Ascending aorta (tissue), 2 donors: ENCODE data around the gene CFAP20. TPM values are rescaled to one million over a fixed set of nuclear protein-coding genes. Genes with fewer than 3 reads are reported as not detected.

Source experiments
- DNase-seq, 2 donors: peaks; one replicate each; pipeline ENCODE4 v3.0.0-alpha.2; 2019; ENCODE audit warnings: low spot score in 2 of 2
- H3K27ac ChIP-seq, 2 donors: fragments of 200-600 bp; sonication (generic); one replicate each; pipeline ENCODE4 v1.5.1; 2016 to 2017; ENCODE audit warnings: mild to moderate bottlenecking in 1 of 2
- H3K27me3 ChIP-seq: fragments of 200-600 bp; sonication (generic); one replicate; pipeline ENCODE4 v1.5.1; 2017
- H3K36me3 ChIP-seq, 2 donors: fragments of 200-600 bp; sonication (generic); one replicate each; pipeline ENCODE4 v1.5.1; 2016
- H3K4me1 ChIP-seq, 2 donors: fragments of 200-600 bp; sonication (generic); one replicate each; pipeline ENCODE4 v1.5.1; 2016 to 2017; ENCODE audit warnings: mild to moderate bottlenecking in 1 of 2
- H3K4me3 ChIP-seq, 2 donors: fragments of 200-600 bp; sonication (generic); one replicate each; pipeline ENCODE4 v1.5.1; 2016 to 2017; ENCODE audit warnings: mild to moderate bottlenecking in 1 of 2
- H3K9me3 ChIP-seq, 2 donors: fragments of 200-600 bp; sonication (generic); one replicate each; pipeline ENCODE4 v1.5.1; 2016
- CTCF ChIP-seq, 3 experiments: fragments of 200-600 bp in 2 of 3; fragments of 450-650 bp in 1 of 3; sonication (generic) in 2 of 3; IDR thresholded peaks; one replicate each; pipeline ENCODE4 v1.5.1; 2016 to 2019; ENCODE audit warnings: antibody characterized with exemption in 3 of 3, mild to moderate bottlenecking in 1 of 3, moderate library complexity in 1 of 3
- intact Hi-C: fragments of 100-400 bp; cut with DNase I; formaldehyde crosslinking; loops from one replicate; pipeline ENCODE4 v1.15.1; 2023
- total RNA-seq: library from RNA; depleted of rRNA; stranded (reverse); fragments of >200 nt; gene quantifications from one replicate; pipeline ENCODE4 v1.1.0, GENCODE V29; 2016

Gene CFAP20
- total RNA-seq, 1 donor from 2014 or later: 39.1 TPM

- H3K27me3 ChIP-seq: no peaks in the 10 kb centered on the region
- H3K4me3 ChIP-seq: no peak overlapping the region
- H3K9me3 ChIP-seq: no peaks in the 10 kb centered on the region
- H3K4me1 ChIP-seq: peaks cover 0 to 29% of the 10 kb centered on the region in 2 donors
- peak in 1 of 2 donors; percentile 22 for DNase-seq
- H3K36me3 ChIP-seq: peaks cover 21 to 27% of the 10 kb centered on the region in 2 donors
- H3K27ac ChIP-seq: no peak overlapping the region
- TF ChIP-seq CTCF (IDR thresholded peaks at IDR 0.05): no peak
- intact Hi-C loops: no loop called here
Observed at GRCh38 chr16:58118801-58119508, 10.2 kb downstream of the CFAP20 start.

- H3K36me3 ChIP-seq: peaks cover 34 to 47% of the 10 kb centered on the region in 2 donors
- intact Hi-C loops: no loop called here
- peaks cover 0 to 23% of the 10 kb centered on the region in 2 donors for H3K4me1 ChIP-seq
- H3K27me3 ChIP-seq: no peaks in the 10 kb centered on the region
- TF ChIP-seq CTCF (IDR thresholded peaks at IDR 0.05): no peak
- no peak overlapping the region for H3K27ac ChIP-seq
- no peak overlapping the region for H3K4me3 ChIP-seq
- DNase-seq: peak in 1 of 2 donors; percentile 27
- no peaks in the 10 kb centered on the region for H3K9me3 ChIP-seq
Observed at GRCh38 chr16:58116529-58116928, 12.7 kb downstream of the CFAP20 start.

- intact Hi-C loops: no loop called here
- no peak overlapping the region for H3K27ac ChIP-seq
- H3K4me1 ChIP-seq: peaks cover 0 to 19% of the 10 kb centered on the region in 2 donors
Observed at GRCh38 chr16:58116081-58116480, 13.1 kb downstream of the CFAP20 start.

GRCh38 chr16:58114827-58115825 lies 14.1 kb downstream of the CFAP20 start:
- Histone ChIP-seq H3K4me1 (peaks cover 0 to 12% of the 10 kb centered on the region in 2 donors), H3K9me3 (no peaks in the 10 kb centered on the region), H3K36me3 (peaks cover 34 to 47% of the 10 kb centered on the region in 2 donors), H3K27me3 (no peaks in the 10 kb centered on the region), H3K27ac (no peak overlapping the region), H3K4me3 (no peak overlapping the region)
- peak in 1 of 2 donors; percentile 33 for DNase-seq
- intact Hi-C loops: no loop called here
- no peak for TF ChIP-seq CTCF (IDR thresholded peaks at IDR 0.05)

More at GRCh38 chr16:58116081-58116480, 13.1 kb downstream of the CFAP20 start:
- Histone ChIP-seq H3K4me3 (no peak overlapping the region), H3K9me3 (no peaks in the 10 kb centered on the region), H3K27me3 (no peaks in the 10 kb centered on the region), H3K36me3 (peaks cover 34 to 47% of the 10 kb centered on the region in 2 donors)
- TF ChIP-seq CTCF (IDR thresholded peaks at IDR 0.05): no peak
- DNase-seq: no peak

- Histone ChIP-seq H3K4me3 (no peak overlapping the region), H3K27me3 (no peaks in the 10 kb centered on the region), H3K4me1 (no peaks in the 10 kb centered on the region), H3K36me3 (peaks cover 34 to 44% of the 10 kb centered on the region in 2 donors), H3K9me3 (no peaks in the 10 kb centered on the region), H3K27ac (no peak overlapping the region)
- intact Hi-C loops: no loop called here
- no peak for DNase-seq
- no peak for TF ChIP-seq CTCF (IDR thresholded peaks at IDR 0.05)
Observed at GRCh38 chr16:58111302-58111627, 17.9 kb downstream of the CFAP20 start.
